Measurements from ENCODE around the gene CFAP54. TPM values are rescaled to one million over a fixed set of nuclear protein-coding genes. Genes with fewer than 3 reads are reported as not detected.

Gene CFAP54
- polyA plus RNA-seq, 1 donor from 2014 or later, result 1.1 TPM

- H3K9ac ChIP-seq (ENCODE audit: low read length), result no peak overlapping the region
- no peaks in the 10 kb centered on the region for H3K9me2 ChIP-seq (ENCODE audit: insufficient read depth, low read length)
- no peak overlapping the region for H3K4me2 ChIP-seq (ENCODE audit: low read length)
- H2AFZ ChIP-seq (ENCODE audit: low read depth, low read length), result no peak overlapping the region
- H3K36me3 ChIP-seq (ENCODE audit: insufficient read depth, low read length), result no peaks in the 10 kb centered on the region
- no peaks in the 10 kb centered on the region for H3K9me3 ChIP-seq (ENCODE audit: low read length)
- no peaks in the 10 kb centered on the region for H3F3A ChIP-seq (ENCODE audit: insufficient read depth, low read length, poor library complexity, severe bottlenecking)
- H3K79me2 ChIP-seq (replicated peaks; ENCODE audit: insufficient read depth, low read length), result no peaks in the 10 kb centered on the region
- H3K4me3 ChIP-seq (ENCODE audit: low read length), result no peak overlapping the region
- no peaks in the 10 kb centered on the region for H3K27me3 ChIP-seq (ENCODE audit: insufficient read depth, low read depth, low read length)
- H3K27ac ChIP-seq (ENCODE audit: low read length), result no peak overlapping the region
- TF ChIP-seq EZH2 (IDR thresholded peaks at IDR 0.05; ENCODE audit: borderline replicate concordance, insufficient read depth, low read length, poor library complexity, severe bottlenecking) (no peak), MXI1 (conservative IDR thresholded peaks at IDR 0.05; ENCODE audit: poor library complexity, severe bottlenecking) (no peak), POLR2AphosphoS5 (IDR thresholded peaks at IDR 0.05) (no peak), CTCF (IDR thresholded peaks at IDR 0.05; ENCODE audit: poor library complexity, severe bottlenecking) (no peak), SMC3 (conservative IDR thresholded peaks at IDR 0.05; ENCODE audit: poor library complexity) (no peak), EP300 (conservative IDR thresholded peaks at IDR 0.05; ENCODE audit: poor library complexity, severe bottlenecking) (no peak), REST (IDR thresholded peaks at IDR 0.05; ENCODE audit: borderline replicate concordance) (no peak), RAD21 (conservative IDR thresholded peaks at IDR 0.05) (no peak), TAF1 (IDR thresholded peaks at IDR 0.05; ENCODE audit: low read depth) (no peak)
- H4K20me1 ChIP-seq (ENCODE audit: insufficient read depth), result no peaks in the 10 kb centered on the region
These were observed 11.9 kb downstream of the CFAP54 start for GRCh38 chr12:96501133-96501761.

- Histone ChIP-seq H3K79me2 (replicated peaks; ENCODE audit: insufficient read depth, low read length) (no peaks in the 10 kb centered on the region), H3K9ac (ENCODE audit: low read length) (no peak overlapping the region), H3F3A (ENCODE audit: insufficient read depth, low read length, poor library complexity, severe bottlenecking) (no peaks in the 10 kb centered on the region), H3K36me3 (ENCODE audit: insufficient read depth, low read length) (no peaks in the 10 kb centered on the region), H3K27me3 (ENCODE audit: insufficient read depth, low read depth, low read length) (no peaks in the 10 kb centered on the region), H3K9me3 (ENCODE audit: low read length) (no peaks in the 10 kb centered on the region), H4K20me1 (ENCODE audit: insufficient read depth) (no peaks in the 10 kb centered on the region), H2AFZ (ENCODE audit: low read depth, low read length) (no peak overlapping the region), H3K9me2 (ENCODE audit: insufficient read depth, low read length) (no peaks in the 10 kb centered on the region), H3K4me3 (ENCODE audit: low read length) (no peak overlapping the region), H3K4me2 (ENCODE audit: low read length) (no peak overlapping the region), H3K27ac (ENCODE audit: low read length) (no peak overlapping the region)
- TF ChIP-seq EZH2 (IDR thresholded peaks at IDR 0.05; ENCODE audit: borderline replicate concordance, insufficient read depth, low read length, poor library complexity, severe bottlenecking), result no peak
- TF ChIP-seq EP300 (conservative IDR thresholded peaks at IDR 0.05; ENCODE audit: poor library complexity, severe bottlenecking), result no peak
- no peak for TF ChIP-seq MXI1 (conservative IDR thresholded peaks at IDR 0.05; ENCODE audit: poor library complexity, severe bottlenecking)
- TF ChIP-seq RAD21 (conservative IDR thresholded peaks at IDR 0.05), result no peak
- no peak for TF ChIP-seq SMC3 (conservative IDR thresholded peaks at IDR 0.05; ENCODE audit: poor library complexity)
- no peak for TF ChIP-seq POLR2AphosphoS5 (IDR thresholded peaks at IDR 0.05)
- TF ChIP-seq REST (IDR thresholded peaks at IDR 0.05; ENCODE audit: borderline replicate concordance), result no peak
- no peak for TF ChIP-seq TAF1 (IDR thresholded peaks at IDR 0.05; ENCODE audit: low read depth)
These were observed 12.5 kb downstream of the CFAP54 start for GRCh38 chr12:96501908-96502307.

All from neural cell (in vitro differentiated cells).